ENCODE data around the gene NCF2. TPM values are rescaled to one million over a fixed set of nuclear protein-coding genes. Genes with fewer than 3 reads are reported as not detected.
A peak's percentile ranks its signal among the peaks of the same experiment; 100 is the strongest.

Gene NCF2
- total RNA-seq, 1 experiment from 2014 or later: 65.5 TPM

- DNase-seq: peak in 1 of 2 experiments; percentile 12
- BruUV-seq (replicated peaks): no TSS peak
- intact Hi-C loops (cut with micrococcal nuclease; ENCODE audit: unreplicated experiment): no loop called here
- ChIA-PET CTCF (no interaction called here), POLR2A (ENCODE audit: unreplicated experiment) (interaction anchor here (0.7 kb wide), 1 partner anchor 10 kb away, joined by 3 read pairs; no protein-coding TSS in a partner anchor)
- H3K9me2 ChIP-seq (ENCODE audit: insufficient read depth): no peaks in the 10 kb centered on the region
- no peaks in the 10 kb centered on the region; the same call in 1 of the 2 replicates for H3F3A ChIP-seq (ENCODE audit: insufficient read depth, low read depth)
- H3K27me3 ChIP-seq (ENCODE audit: insufficient read depth, low read depth): no peaks in the 10 kb centered on the region
- H2AFZ ChIP-seq: peak overlapping the region; percentile 58; the same call in 1 of the 2 replicates
- H3K27ac ChIP-seq: no peak overlapping the region
- H3K79me2 ChIP-seq (ENCODE audit: low read depth): no peaks in the 10 kb centered on the region
- no peak overlapping the region for H3K4me3 ChIP-seq
- H3K4me2 ChIP-seq: no peak overlapping the region
- no peaks in the 10 kb centered on the region for H4K20me1 ChIP-seq (ENCODE audit: insufficient read depth)
- peaks cover 9% of the 10 kb centered on the region; the same call in 1 of the 2 replicates for H3K4me1 ChIP-seq (replicated peaks; ENCODE audit: insufficient read depth)
- H3K9me3 ChIP-seq (ENCODE audit: insufficient read depth, low read depth): no peaks in the 10 kb centered on the region
- TF ChIP-seq, protein P1, sequence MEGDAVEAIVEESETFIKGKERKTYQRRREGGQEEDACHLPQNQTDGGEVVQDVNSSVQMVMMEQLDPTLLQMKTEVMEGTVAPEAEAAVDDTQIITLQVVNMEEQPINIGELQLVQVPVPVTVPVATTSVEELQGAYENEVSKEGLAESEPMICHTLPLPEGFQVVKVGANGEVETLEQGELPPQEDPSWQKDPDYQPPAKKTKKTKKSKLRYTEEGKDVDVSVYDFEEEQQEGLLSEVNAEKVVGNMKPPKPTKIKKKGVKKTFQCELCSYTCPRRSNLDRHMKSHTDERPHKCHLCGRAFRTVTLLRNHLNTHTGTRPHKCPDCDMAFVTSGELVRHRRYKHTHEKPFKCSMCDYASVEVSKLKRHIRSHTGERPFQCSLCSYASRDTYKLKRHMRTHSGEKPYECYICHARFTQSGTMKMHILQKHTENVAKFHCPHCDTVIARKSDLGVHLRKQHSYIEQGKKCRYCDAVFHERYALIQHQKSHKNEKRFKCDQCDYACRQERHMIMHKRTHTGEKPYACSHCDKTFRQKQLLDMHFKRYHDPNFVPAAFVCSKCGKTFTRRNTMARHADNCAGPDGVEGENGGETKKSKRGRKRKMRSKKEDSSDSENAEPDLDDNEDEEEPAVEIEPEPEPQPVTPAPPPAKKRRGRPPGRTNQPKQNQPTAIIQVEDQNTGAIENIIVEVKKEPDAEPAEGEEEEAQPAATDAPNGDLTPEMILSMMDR (conservative IDR thresholded peaks at IDR 0.05): no peak
- no peak for TF ChIP-seq EZH2 (IDR thresholded peaks at IDR 0.05; ENCODE audit: low read depth)
- no peaks in the 10 kb centered on the region for H3K36me3 ChIP-seq (ENCODE audit: low read depth)
These were observed 7.5 kb upstream of the NCF2 start for GRCh38 chr1:183597656-183598347.

DNA sequence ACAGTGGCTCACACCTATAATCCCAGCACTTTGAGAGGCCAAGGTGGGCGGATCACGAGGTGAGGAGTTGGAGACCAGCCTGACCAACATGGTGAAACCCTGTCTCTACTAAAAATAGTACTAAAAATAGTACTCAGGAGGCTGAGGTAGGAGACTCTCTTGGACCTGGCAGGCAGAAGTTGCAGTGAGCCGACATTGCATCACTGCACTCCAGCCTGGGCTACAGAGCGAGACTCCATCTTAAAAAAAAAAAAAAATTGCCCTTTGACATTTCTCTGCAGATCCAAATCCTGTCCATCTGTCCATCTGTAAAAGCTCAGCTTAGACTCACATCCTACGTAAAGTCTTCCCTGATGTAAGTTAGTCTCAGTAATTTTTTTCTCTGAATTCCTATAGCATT is 6.2 kb upstream of the NCF2 start:
- BruUV-seq (replicated peaks): no TSS peak
- Histone ChIP-seq H3K27me3 (ENCODE audit: insufficient read depth, low read depth) (no peaks in the 10 kb centered on the region), H3K27ac (no peak overlapping the region), H4K20me1 (ENCODE audit: insufficient read depth) (no peaks in the 10 kb centered on the region), H3F3A (ENCODE audit: insufficient read depth, low read depth) (no peaks in the 10 kb centered on the region; the same call in 1 of the 2 replicates), H3K9me3 (ENCODE audit: insufficient read depth, low read depth) (no peaks in the 10 kb centered on the region), H3K79me2 (ENCODE audit: low read depth) (no peaks in the 10 kb centered on the region), H2AFZ (no peak overlapping the region), H3K4me2 (no peak overlapping the region), H3K4me3 (no peak overlapping the region), H3K9me2 (ENCODE audit: insufficient read depth) (no peaks in the 10 kb centered on the region), H3K4me1 (replicated peaks; ENCODE audit: insufficient read depth) (peaks cover 11% of the 10 kb centered on the region), H3K36me3 (ENCODE audit: low read depth) (no peaks in the 10 kb centered on the region)
- peak in 1 of 2 experiments; percentile 17 for DNase-seq
- ChIA-PET CTCF (no interaction called here), POLR2A (ENCODE audit: unreplicated experiment) (no interaction called here)
- intact Hi-C loops (cut with micrococcal nuclease; ENCODE audit: unreplicated experiment): no loop called here
- TF ChIP-seq, protein P1 (conservative IDR thresholded peaks at IDR 0.05): no peak
- TF ChIP-seq EZH2 (IDR thresholded peaks at IDR 0.05; ENCODE audit: low read depth): no peak

GRCh38 chr1:183595537-183595936 is 5.3 kb upstream of the NCF2 start:
- CTCF ChIA-PET: no interaction called here
- intact Hi-C loops (cut with micrococcal nuclease; ENCODE audit: unreplicated experiment): no loop called here
- H3K79me2 ChIP-seq (ENCODE audit: low read depth): no peaks in the 10 kb centered on the region
- H3K27ac ChIP-seq: no peak overlapping the region
- peaks cover 19% of the 10 kb centered on the region for H3K4me1 ChIP-seq (replicated peaks; ENCODE audit: insufficient read depth)
- H2AFZ ChIP-seq: no peak overlapping the region
- H3K9me3 ChIP-seq (ENCODE audit: insufficient read depth, low read depth): no peaks in the 10 kb centered on the region
- TF ChIP-seq EZH2 (IDR thresholded peaks at IDR 0.05; ENCODE audit: low read depth): no peak
- TF ChIP-seq, protein P1 (conservative IDR thresholded peaks at IDR 0.05): no peak
- H3K36me3 ChIP-seq (ENCODE audit: low read depth): no peaks in the 10 kb centered on the region
- no peak overlapping the region for H3K4me2 ChIP-seq
- POLR2A ChIA-PET (ENCODE audit: unreplicated experiment): no interaction called here
- peaks cover 6% of the 10 kb centered on the region; the same call in 1 of the 2 replicates for H3F3A ChIP-seq (ENCODE audit: insufficient read depth, low read depth)
- no peak overlapping the region for H3K4me3 ChIP-seq
- H3K9me2 ChIP-seq (ENCODE audit: insufficient read depth): no peaks in the 10 kb centered on the region
- DNase-seq: no peak
- no peaks in the 10 kb centered on the region for H3K27me3 ChIP-seq (ENCODE audit: insufficient read depth, low read depth)
- H4K20me1 ChIP-seq (ENCODE audit: insufficient read depth): no peaks in the 10 kb centered on the region
- no TSS peak for BruUV-seq (replicated peaks)
